CD4-positive, alpha-beta memory T cell (primary cell): Measurements from ENCODE around the gene DEAF1. TPM values are rescaled to one million over a fixed set of nuclear protein-coding genes. Genes with fewer than 3 reads are reported as not detected.

ENCODE experiments used
- CTCF ChIA-PET: fragments of 350-600 bp; sonication (Branson Sonifier 250); formaldehyde crosslinking; loops from one replicate; lab custom pipeline; 2021; ENCODE audit warnings: inconsistent platforms; ENCODE audit not compliant: partially characterized antibody; lab: Charles Lee
- POLR2A ChIA-PET: fragments of 350-600 bp; sonication (Branson Sonifier 250); formaldehyde crosslinking; loops from one replicate; lab custom pipeline; 2021; ENCODE audit not compliant: partially characterized antibody; lab: Charles Lee
- DNase-seq, 5 donors: peaks; one replicate each; pipeline versions ENCODE4 v3.0.0 to v3.0.0-alpha.2; 2020 to 2022; ENCODE audit warnings: mixed read lengths in 1 of 5
- H3K27ac ChIP-seq: one replicate; pipeline ENCODE4 v1.7.0; 2013; ENCODE audit warnings: low read depth, low read length
- H3K27me3 ChIP-seq: 2 replicates; pipeline ENCODE4 v1.7.0; 2013; ENCODE audit warnings: mild to moderate bottlenecking, low read length, moderate library complexity; ENCODE audit not compliant: insufficient read depth
- H3K36me3 ChIP-seq: 2 replicates; pipeline ENCODE4 v1.7.0; 2013; ENCODE audit warnings: mild to moderate bottlenecking, low read length, moderate library complexity; ENCODE audit not compliant: insufficient read depth
- H3K4me1 ChIP-seq: 2 replicates; pipeline ENCODE4 v1.7.0; 2013; ENCODE audit warnings: mild to moderate bottlenecking, low read length, moderate library complexity; ENCODE audit not compliant: insufficient read depth
- H3K4me3 ChIP-seq, 2 donors: one replicate each; pipeline ENCODE4 v1.7.0; 2013; ENCODE audit warnings: low read length in 2 of 2, mild to moderate bottlenecking in 1 of 2
- H3K9me3 ChIP-seq, 2 donors: one replicate each; pipeline ENCODE4 v1.7.0; 2013; ENCODE audit warnings: low read length in 2 of 2, control low read depth in 1 of 2; ENCODE audit not compliant: control insufficient read depth in 1 of 2
- H3K27ac Mint-ChIP-seq, 7 donors: one replicate each; pipeline ENCODE4 v1.8.0; 2020 to 2021; ENCODE audit warnings: mixed read lengths in 7 of 7, mild to moderate bottlenecking in 6 of 7, inconsistent platforms in 3 of 7, moderate library complexity in 3 of 7
- H3K27me3 Mint-ChIP-seq, 2 donors: one replicate each; pipeline ENCODE4 v1.8.0; 2020 to 2021; ENCODE audit warnings: mixed read lengths in 2 of 2
- H3K36me3 Mint-ChIP-seq, 2 donors: one replicate each; pipeline ENCODE4 v1.8.0; 2020 to 2021; ENCODE audit warnings: mixed read lengths in 2 of 2, inconsistent platforms in 1 of 2, mild to moderate bottlenecking in 1 of 2
- H3K4me1 Mint-ChIP-seq, 4 donors: one replicate each; pipeline ENCODE4 v1.8.0; 2020 to 2021; ENCODE audit warnings: mixed read lengths in 4 of 4, mild to moderate bottlenecking in 1 of 4
- H3K4me3 Mint-ChIP-seq, 8 donors: one replicate each; pipeline ENCODE4 v1.8.0; 2020 to 2021; ENCODE audit warnings: mixed read lengths in 8 of 8, mild to moderate bottlenecking in 7 of 8, moderate library complexity in 6 of 8, inconsistent platforms in 3 of 8
- H3K9me3 Mint-ChIP-seq, 8 donors: one replicate each; pipeline ENCODE4 v1.8.0; 2020 to 2021; ENCODE audit warnings: mixed read lengths in 8 of 8, mild to moderate bottlenecking in 5 of 8, inconsistent platforms in 3 of 8, moderate library complexity in 1 of 8
- intact Hi-C: fragments of 100-400 bp; cut with micrococcal nuclease; formaldehyde crosslinking; loops from one replicate; pipeline ENCODE4 v1.15.1; 2023
- polyA plus RNA-seq, 2 donors: library from polyadenylated mRNA; unstranded; fragments of 300-500 nt; fragmentation: Illumina TruSeq; gene quantifications; one replicate each; pipeline ENCODE4 v1.2.3, GENCODE V29; 2021
- total RNA-seq, 2 experiments: library from RNA; stranded (reverse); gene quantifications; one replicate each; pipeline ENCODE4 v1.2.3, GENCODE V29; 2021

The DEAF1 gene
- total and polyA plus RNA-seq, 4 experiments from 2014 or later, result 34.5 to 50.8 (median 42.8) TPM

- peak overlapping the region in 6 of 7 donors; percentile 73 to 95 (median 90) for H3K27ac Mint-ChIP-seq
- ChIA-PET POLR2A (interaction anchor here (0.9 to 4.1 kb wide), 11 partner anchors 12 to 196 kb away, joined by 3 to 27 read pairs (median 4); partner anchors contain the start of genes HRAS, PHRF1 and RPLP2), CTCF (no interaction called here)
- intact Hi-C loops, result loop anchor here (2.0 kb wide), 2 partner anchors 52 to 110 kb away; partner anchors contain the start of genes LMNTD2 and RASSF7
- Histone ChIP-seq H3K4me1 (peaks cover 29% of the 10 kb centered on the region), H3K27ac (peak overlapping the region; percentile 96), H3K36me3 (peaks cover 42% of the 10 kb centered on the region), H3K27me3 (no peaks in the 10 kb centered on the region), H3K4me3 (no peak overlapping the region), H3K9me3 (no peaks in the 10 kb centered on the region)
- H3K36me3 Mint-ChIP-seq, result peaks cover 4 to 25% of the 10 kb centered on the region in 2 donors
- no peak overlapping the region for H3K4me3 Mint-ChIP-seq
- no peaks in the 10 kb centered on the region for H3K27me3 Mint-ChIP-seq
- peaks cover 0 to 4% (median 0%) of the 10 kb centered on the region in 8 donors for H3K9me3 Mint-ChIP-seq
- H3K4me1 Mint-ChIP-seq, result peaks cover 6 to 35% (median 20%) of the 10 kb centered on the region in 4 donors
- peak in 1 of 5 donors; percentile 40 for DNase-seq
Observed at GRCh38 chr11:612961-613300, 82.1 kb downstream of the DEAF1 start.

- H3K9me3 ChIP-seq, result no peaks in the 10 kb centered on the region
- Mint-ChIP-seq H3K27ac (peak overlapping the region; percentile 72 to 95 (median 93)), H3K9me3 (peaks cover 0 to 4% (median 0%) of the 10 kb centered on the region in 8 donors), H3K4me3 (peak overlapping the region in 3 of 8 donors; percentile 8 to 46 (median 12)), H3K4me1 (peaks cover 6 to 35% (median 20%) of the 10 kb centered on the region in 4 donors), H3K27me3 (no peaks in the 10 kb centered on the region), H3K36me3 (peaks cover 4 to 25% of the 10 kb centered on the region in 2 donors)
- peaks cover 47% of the 10 kb centered on the region for H3K36me3 ChIP-seq
- peak overlapping the region; percentile 96 for H3K27ac ChIP-seq
- peak in 1 of 5 donors; percentile 45 for DNase-seq
- intact Hi-C loops, result loop anchor here (2.0 kb wide), 2 partner anchors 52 to 110 kb away; partner anchors contain the start of genes LMNTD2 and RASSF7
- peaks cover 29% of the 10 kb centered on the region for H3K4me1 ChIP-seq
- no peak overlapping the region for H3K4me3 ChIP-seq
- H3K27me3 ChIP-seq, result no peaks in the 10 kb centered on the region
- CTCF ChIA-PET, result no interaction called here
- POLR2A ChIA-PET, result interaction anchor here (0.8 to 4.1 kb wide), 16 partner anchors 11 to 184 kb away, joined by 3 to 27 read pairs (median 4); partner anchors contain the start of genes DEAF1, HRAS, PHRF1 and TMEM80
Observed at GRCh38 chr11:612201-612960, 82.6 kb downstream of the DEAF1 start.

- Mint-ChIP-seq H3K36me3 (peaks cover 10 to 33% of the 10 kb centered on the region in 2 donors), H3K4me3 (no peak overlapping the region), H3K27me3 (no peaks in the 10 kb centered on the region), H3K4me1 (peaks cover 5 to 31% (median 18%) of the 10 kb centered on the region in 4 donors), H3K9me3 (peaks cover 0 to 2% (median 0%) of the 10 kb centered on the region in 8 donors), H3K27ac (peak overlapping the region in 5 of 7 donors; percentile 88 to 95 (median 93))
- H3K4me1 ChIP-seq, result peaks cover 25% of the 10 kb centered on the region
- no peaks in the 10 kb centered on the region for H3K9me3 ChIP-seq
- H3K27me3 ChIP-seq, result no peaks in the 10 kb centered on the region
- peaks cover 58% of the 10 kb centered on the region for H3K36me3 ChIP-seq
- ChIA-PET CTCF (no interaction called here), POLR2A (interaction anchor here (0.8 to 4.1 kb wide), 9 partner anchors 33 to 185 kb away, joined by 3 to 27 read pairs (median 3); partner anchors contain the start of genes DEAF1, HRAS, PHRF1 and TMEM80)
- no peak overlapping the region for H3K27ac ChIP-seq
- intact Hi-C loops, result no loop called here
- peak in 1 of 5 donors; percentile 12 for DNase-seq
- no peak overlapping the region for H3K4me3 ChIP-seq
Observed at GRCh38 chr11:611001-611996, 83.7 kb downstream of the DEAF1 start.

GRCh38 chr11:610146-610801 is 84.7 kb downstream of the DEAF1 start:
- no peaks in the 10 kb centered on the region for H3K9me3 ChIP-seq
- H3K27me3 ChIP-seq, result no peaks in the 10 kb centered on the region
- Mint-ChIP-seq H3K36me3 (peaks cover 10 to 33% of the 10 kb centered on the region in 2 donors), H3K27me3 (no peaks in the 10 kb centered on the region), H3K4me1 (peaks cover 4 to 23% (median 15%) of the 10 kb centered on the region in 4 donors), H3K9me3 (no peaks in the 10 kb centered on the region), H3K4me3 (no peak overlapping the region), H3K27ac (peak overlapping the region in 2 of 7 donors; percentile 70 to 93)
- H3K27ac ChIP-seq, result no peak overlapping the region
- H3K36me3 ChIP-seq, result peaks cover 68% of the 10 kb centered on the region
- H3K4me3 ChIP-seq, result no peak overlapping the region
- ChIA-PET CTCF (no interaction called here), POLR2A (interaction anchor here (2.5 kb wide), 1 partner anchor 75 kb away, joined by 7 read pairs; the partner anchor contains the start of gene HRAS)
- DNase-seq, result peak in 1 of 5 donors; percentile 17
- H3K4me1 ChIP-seq, result peaks cover 23% of the 10 kb centered on the region
- intact Hi-C loops, result no loop called here

- no peaks in the 10 kb centered on the region for H3K27me3 ChIP-seq
- H3K4me1 Mint-ChIP-seq, result peaks cover 2 to 21% (median 11%) of the 10 kb centered on the region in 4 donors
- POLR2A ChIA-PET, result no interaction called here
- no peak overlapping the region for H3K4me3 Mint-ChIP-seq
- H3K4me1 ChIP-seq, result peaks cover 14% of the 10 kb centered on the region
- H3K27ac ChIP-seq, result no peak overlapping the region
- H3K9me3 Mint-ChIP-seq, result no peaks in the 10 kb centered on the region
- H3K9me3 ChIP-seq, result no peaks in the 10 kb centered on the region
- H3K36me3 Mint-ChIP-seq, result peaks cover 14 to 39% of the 10 kb centered on the region in 2 donors
- CTCF ChIA-PET, result no interaction called here
- no peak overlapping the region for H3K4me3 ChIP-seq
- no peaks in the 10 kb centered on the region for H3K27me3 Mint-ChIP-seq
- H3K27ac Mint-ChIP-seq, result peak overlapping the region in 1 of 7 donors; percentile 29
- intact Hi-C loops, result no loop called here
- peaks cover 74% of the 10 kb centered on the region for H3K36me3 ChIP-seq
- DNase-seq, result peak in 1 of 5 donors; percentile 25
Observed at GRCh38 chr11:609341-609811, 85.6 kb downstream of the DEAF1 start.

GRCh38 chr11:608791-609251 is 86.2 kb downstream of the DEAF1 start:
- Mint-ChIP-seq H3K36me3 (peaks cover 18 to 44% of the 10 kb centered on the region in 2 donors), H3K9me3 (no peaks in the 10 kb centered on the region), H3K4me3 (no peak overlapping the region), H3K27me3 (no peaks in the 10 kb centered on the region), H3K27ac (peak overlapping the region in 3 of 7 donors; percentile 53 to 79 (median 68)), H3K4me1 (peaks cover 2 to 15% (median 8%) of the 10 kb centered on the region in 4 donors)
- POLR2A ChIA-PET, result no interaction called here
- Histone ChIP-seq H3K4me3 (no peak overlapping the region), H3K9me3 (no peaks in the 10 kb centered on the region), H3K36me3 (peaks cover 74% of the 10 kb centered on the region), H3K4me1 (peaks cover 9% of the 10 kb centered on the region), H3K27me3 (no peaks in the 10 kb centered on the region), H3K27ac (no peak overlapping the region)
- CTCF ChIA-PET, result no interaction called here
- intact Hi-C loops, result no loop called here
- no peak for DNase-seq
